HPDE6-E6E7 (cell line): ENCODE results near the gene FHOD1.
A peak's percentile ranks its signal among the peaks of the same experiment; 100 is the strongest.

Source experiments
- DNase-seq: peaks from one replicate; pipeline ENCODE4 v3.0.0; 2011; ENCODE audit warnings: missing footprints; ENCODE audit errors: extremely low spot score

FHOD1 gene

GRCh38 chr16:67249178-67250044, 2.1 kb upstream of the FHOD1 start:
- DNase-seq = no peak

GRCh38 chr16:67248401-67249177, 1.3 kb upstream of the FHOD1 start, which contains the start of gene SLC9A5:
SLC9A5 (plus strand) TSS chr16:67248979; CDS start chr16:67249015, 36 bp downstream.
- DNase-seq = no peak

GRCh38 chr16:67248073-67248400, 756 bp upstream of the FHOD1 start:
- no peak for DNase-seq

- DNase-seq = peak; percentile 89
Measured at GRCh38 chr16:67246756-67247191, 507 bp downstream of the FHOD1 start.

- no peak for DNase-seq
Measured at GRCh38 chr16:67246081-67246755, 1.1 kb downstream of the FHOD1 start.

- DNase-seq = no peak
Measured at GRCh38 chr16:67245674-67246080, 1.6 kb downstream of the FHOD1 start.

GRCh38 chr16:67245186-67245585, 2.1 kb downstream of the FHOD1 start:
- no peak for DNase-seq

- peak; percentile 90 for DNase-seq
Measured at GRCh38 chr16:67244387-67245185, 2.7 kb downstream of the FHOD1 start.

- no peak for DNase-seq
Measured at GRCh38 chr16:67243481-67243880, 3.8 kb downstream of the FHOD1 start.

GRCh38 chr16:67242138-67242730, 5.0 kb downstream of the FHOD1 start:
- no peak for DNase-seq

- peak; percentile 76 for DNase-seq
Measured at GRCh38 chr16:67241008-67241900, 6.0 kb downstream of the FHOD1 start.

GRCh38 chr16:67240506-67240905, 6.8 kb downstream of the FHOD1 start:
- DNase-seq = no peak

- DNase-seq = no peak
Measured at GRCh38 chr16:67238806-67239470, 8.3 kb downstream of the FHOD1 start.

GRCh38 chr16:67238278-67238575, 9.1 kb downstream of the FHOD1 start:
- no peak for DNase-seq

GRCh38 chr16:67237396-67238277, 9.6 kb downstream of the FHOD1 start:
- DNase-seq = no peak

- DNase-seq = peak; percentile 64
Measured at GRCh38 chr16:67236563-67237395, 10.5 kb downstream of the FHOD1 start.

- DNase-seq = no peak
Measured at GRCh38 chr16:67235816-67236562, 11.3 kb downstream of the FHOD1 start.
